Smooth muscle cell (in vitro differentiated cells): Measurements from ENCODE around the gene SLX1A. TPM values are rescaled to one million over a fixed set of nuclear protein-coding genes. Genes with fewer than 3 reads are reported as not detected.
"Not testable (repeated sequence)": the region's sequence is repeated elsewhere in the genome, so short reads cannot be mapped to it uniquely, and the experiment has no call there.

Source experiments
- DNase-seq: peaks from one replicate; lab custom pipeline; 2025; ENCODE audit not compliant: unreplicated experiment; lab: John Stamatoyannopoulos, UW
- H2AFZ ChIP-seq: fragments of 200-600 bp; sonication (generic); 2 replicates; pipeline ENCODE4 v1.6.0; 2016; ENCODE audit warnings: antibody characterized with exemption, low read depth, mild to moderate bottlenecking
- H3F3A ChIP-seq: fragments of 200-600 bp; sonication (generic); 2 replicates; pipeline ENCODE4 v1.6.0; 2017; ENCODE audit warnings: antibody characterized with exemption, low read depth
- H3K27ac ChIP-seq: fragments of 200-600 bp; sonication (generic); 2 replicates; pipeline ENCODE4 v1.5.1; 2016; ENCODE audit warnings: low read depth, mild to moderate bottlenecking
- H3K27me3 ChIP-seq: fragments of 200-600 bp; sonication (generic); 2 replicates; pipeline ENCODE4 v1.6.1; 2016; ENCODE audit warnings: low read depth, mild to moderate bottlenecking
- H3K36me3 ChIP-seq: fragments of 200-600 bp; sonication (generic); 2 replicates; pipeline ENCODE4 v1.5.1; 2016; ENCODE audit warnings: low read depth
- H3K4me1 ChIP-seq: fragments of 200-600 bp; sonication (generic); 2 replicates; pipeline ENCODE4 v1.5.1; 2016; ENCODE audit warnings: low read depth
- H3K4me2 ChIP-seq: fragments of 200-600 bp; sonication (generic); 2 replicates; pipeline ENCODE4 v1.6.0; 2016; ENCODE audit warnings: mild to moderate bottlenecking
- H3K4me3 ChIP-seq: fragments of 200-600 bp; sonication (generic); 2 replicates; pipeline ENCODE4 v1.5.1; 2016; ENCODE audit warnings: mild to moderate bottlenecking
- H3K79me2 ChIP-seq: fragments of 200-600 bp; sonication (generic); 2 replicates; pipeline ENCODE4 v1.6.0; 2016; ENCODE audit warnings: low read depth, mild to moderate bottlenecking
- H3K9ac ChIP-seq: fragments of 200-600 bp; sonication (generic); 2 replicates; pipeline ENCODE4 v1.6.0; 2016; ENCODE audit warnings: low read depth
- H3K9me3 ChIP-seq: fragments of 200-600 bp; sonication (generic); replicated peaks from 2 replicates; pipeline ENCODE4 v1.5.1; 2016; ENCODE audit warnings: low read depth
- H4K20me1 ChIP-seq: fragments of 200-600 bp; sonication (generic); 2 replicates; pipeline ENCODE4 v1.6.0; 2016; ENCODE audit warnings: low read depth
- CTCF ChIP-seq: fragments of 200-600 bp; sonication (generic); IDR thresholded peaks from 2 replicates; pipeline ENCODE4 v1.5.1; 2017; ENCODE audit warnings: borderline replicate concordance, mild to moderate bottlenecking, antibody characterized with exemption; ENCODE audit not compliant: insufficient read depth, poor library complexity, severe bottlenecking
- WGBS: methylation state at CpG from one replicate; pipeline ENCODE4 v1.1.7; 2016; ENCODE audit warnings: low lambda C conversion rate; 5-methylcytosine and 5-hydroxymethylcytosine counted together
- polyA plus RNA-seq: library from polyadenylated mRNA; unstranded; fragments of >200 nt; fragmentation: Nextera tagmentation; extraction: Ambion mirVana; gene quantifications from 2 replicates; pipeline ENCODE4 v1.2.1, GENCODE V29; 2016
- total RNA-seq: library from RNA; depleted of rRNA; stranded (reverse); fragments of >200 nt; gene quantifications from 2 replicates; pipeline ENCODE4 v1.2.3, GENCODE V29; 2014

The SLX1A gene
- total and polyA plus RNA-seq, 2 experiments from 2014 or later, result 55.1 to 90.0 TPM

- 93% methylated on average over 5 of the region's 5 CpGs for WGBS
- no peaks in the 10 kb centered on the region for H3F3A ChIP-seq
- no peaks in the 10 kb centered on the region for H3K79me2 ChIP-seq
- no peak overlapping the region for H3K9ac ChIP-seq
- H3K4me1 ChIP-seq, result no peaks in the 10 kb centered on the region
- H3K4me2 ChIP-seq, result no peak overlapping the region
- no peaks in the 10 kb centered on the region for H3K36me3 ChIP-seq
- H3K27ac ChIP-seq, result no peak overlapping the region
- H2AFZ ChIP-seq, result no peak overlapping the region
- H4K20me1 ChIP-seq, result no peaks in the 10 kb centered on the region
- no peaks in the 10 kb centered on the region for H3K27me3 ChIP-seq
- no peak overlapping the region for H3K4me3 ChIP-seq
- no peak for DNase-seq
- peaks cover 1% of the 10 kb centered on the region for H3K9me3 ChIP-seq
- no peak for TF ChIP-seq CTCF
Measured at GRCh38 chr16:30155188-30155587, 38.5 kb upstream of the SLX1A start.

- Histone ChIP-seq H3K27ac (no peak overlapping the region), H2AFZ (no peak overlapping the region), H3K79me2 (no peaks in the 10 kb centered on the region), H4K20me1 (no peaks in the 10 kb centered on the region), H3K4me3 (no peak overlapping the region), H3K36me3 (no peaks in the 10 kb centered on the region), H3F3A (no peaks in the 10 kb centered on the region), H3K4me2 (no peak overlapping the region), H3K9ac (no peak overlapping the region), H3K27me3 (no peaks in the 10 kb centered on the region), H3K4me1 (no peaks in the 10 kb centered on the region), H3K9me3 (no peaks in the 10 kb centered on the region)
- no peak for TF ChIP-seq CTCF
- WGBS, result 79% methylated on average over 1 of the region's 1 CpG
- no peak for DNase-seq
Measured at GRCh38 chr16:30157214-30157613, 36.5 kb upstream of the SLX1A start.

- Histone ChIP-seq H2AFZ (no peak overlapping the region), H3K4me3 (no peak overlapping the region), H3K36me3 (no peaks in the 10 kb centered on the region), H3K4me1 (no peaks in the 10 kb centered on the region), H4K20me1 (no peaks in the 10 kb centered on the region), H3K79me2 (no peaks in the 10 kb centered on the region), H3K27me3 (no peaks in the 10 kb centered on the region), H3K27ac (no peak overlapping the region), H3K4me2 (no peak overlapping the region), H3K9ac (no peak overlapping the region), H3K9me3 (no peaks in the 10 kb centered on the region), H3F3A (no peaks in the 10 kb centered on the region)
- no peak for TF ChIP-seq CTCF
- 78% methylated on average over 3 of the region's 3 CpGs for WGBS
- no peak for DNase-seq
Measured at GRCh38 chr16:30163538-30163937, 30.1 kb upstream of the SLX1A start.

- H3K9me3 ChIP-seq, result no peaks in the 10 kb centered on the region
- no peak overlapping the region for H3K4me3 ChIP-seq
- H3K27ac ChIP-seq, result no peak overlapping the region
- no peak overlapping the region for H3K9ac ChIP-seq
- H3K79me2 ChIP-seq, result no peaks in the 10 kb centered on the region
- TF ChIP-seq CTCF, result no peak
- no peaks in the 10 kb centered on the region for H4K20me1 ChIP-seq
- H3K4me2 ChIP-seq, result no peak overlapping the region
- H3K4me1 ChIP-seq, result no peaks in the 10 kb centered on the region
- DNase-seq, result no peak
- H3F3A ChIP-seq, result no peaks in the 10 kb centered on the region
- WGBS, result 92% methylated on average over 11 of the region's 11 CpGs
- no peaks in the 10 kb centered on the region for H3K27me3 ChIP-seq
- no peaks in the 10 kb centered on the region for H3K36me3 ChIP-seq
- H2AFZ ChIP-seq, result no peak overlapping the region
Measured at GRCh38 chr16:30166202-30166902, 27.3 kb upstream of the SLX1A start.

GRCh38 chr16:30168746-30169145, 24.9 kb upstream of the SLX1A start:
- whole genome bisulfite sequencing, result no CpG with 5 or more reads among the region's 29 CpGs
- not testable (repeated sequence) for DNase-seq, H3K4me2 ChIP-seq, H3K9ac ChIP-seq, H3K4me3 ChIP-seq, H4K20me1 ChIP-seq, H3K27me3 ChIP-seq, H2AFZ ChIP-seq, H3K27ac ChIP-seq, H3K4me1 ChIP-seq, H3K79me2 ChIP-seq, H3F3A ChIP-seq, H3K9me3 ChIP-seq, H3K36me3 ChIP-seq
